Left hindlimb (tissue), 1 donor: ENCODE results near the gene AGAP3.

Experiments used
- DNase-seq: peaks from one replicate; pipeline ENCODE4 v3.0.0-alpha.2; 2018

The AGAP3 gene

GRCh38 chr7:151088856-151089699 is 2.8 kb downstream of the AGAP3 start:
- DNase-seq = peak; percentile 79

- DNase-seq = no peak
These were observed 3.8 kb downstream of the AGAP3 start for GRCh38 chr7:151089893-151090730.

- no peak for DNase-seq
These were observed 4.7 kb downstream of the AGAP3 start for GRCh38 chr7:151091003-151091402.

GRCh38 chr7:151091431-151091830 is 5.2 kb downstream of the AGAP3 start:
- no peak for DNase-seq

GRCh38 chr7:151091988-151092387 is 5.7 kb downstream of the AGAP3 start:
- DNase-seq = no peak

- no peak for DNase-seq
These were observed 7.5 kb downstream of the AGAP3 start for GRCh38 chr7:151093748-151094147.

- DNase-seq = no peak
These were observed 8.4 kb downstream of the AGAP3 start for GRCh38 chr7:151094675-151095074.

GRCh38 chr7:151095123-151095797 is 9.0 kb downstream of the AGAP3 start:
- no peak for DNase-seq

GRCh38 chr7:151095828-151096475 is 9.7 kb downstream of the AGAP3 start:
- no peak for DNase-seq

- DNase-seq = no peak
These were observed 13.4 kb downstream of the AGAP3 start for GRCh38 chr7:151099486-151100211.

- no peak for DNase-seq
These were observed 14.6 kb downstream of the AGAP3 start for GRCh38 chr7:151100921-151101320.

- no peak for DNase-seq
These were observed 15.5 kb downstream of the AGAP3 start for GRCh38 chr7:151101621-151102396.

- no peak for DNase-seq
These were observed 16.7 kb downstream of the AGAP3 start for GRCh38 chr7:151102991-151103390.

GRCh38 chr7:151103973-151104372 is 17.7 kb downstream of the AGAP3 start:
- DNase-seq = no peak

- DNase-seq = no peak
These were observed 18.3 kb downstream of the AGAP3 start for GRCh38 chr7:151104411-151105235.

- no peak for DNase-seq
These were observed 21.6 kb downstream of the AGAP3 start for GRCh38 chr7:151107882-151108281.

GRCh38 chr7:151109094-151110048 is 23.1 kb downstream of the AGAP3 start:
- DNase-seq = no peak

GRCh38 chr7:151110236-151110940 is 24.1 kb downstream of the AGAP3 start:
- DNase-seq = no peak
